Measurements from ENCODE around the gene DOK6. TPM values are rescaled to one million over a fixed set of nuclear protein-coding genes. Genes with fewer than 3 reads are reported as not detected.

DOK6 gene
- total RNA-seq, 2 donors from 2014 or later, result 0.45 to 0.46 TPM

DNA sequence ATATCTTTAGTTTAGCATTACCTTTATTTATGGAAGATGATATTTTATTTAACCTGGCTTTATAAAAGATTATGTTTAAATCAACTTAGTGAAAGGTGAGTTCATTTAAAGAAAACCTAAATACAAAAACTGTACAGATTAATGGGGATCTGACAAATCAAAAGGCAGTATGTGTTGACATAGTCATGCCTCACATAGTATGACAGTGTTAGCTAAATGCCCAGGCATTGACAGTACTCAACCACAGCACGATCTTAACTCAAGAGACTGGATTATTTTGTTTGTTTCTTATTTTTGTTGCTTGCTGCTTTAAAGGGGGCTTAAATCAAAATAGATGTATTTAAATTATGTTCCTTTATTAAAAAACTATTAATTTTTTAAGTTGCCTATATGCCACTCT lies 7.8 kb downstream of the DOK6 start:
- DNase-seq (no peak), ATAC-seq (no peak)
- intact Hi-C loops (cut with DNase I, micrococcal nuclease), result no loop called here

DNA sequence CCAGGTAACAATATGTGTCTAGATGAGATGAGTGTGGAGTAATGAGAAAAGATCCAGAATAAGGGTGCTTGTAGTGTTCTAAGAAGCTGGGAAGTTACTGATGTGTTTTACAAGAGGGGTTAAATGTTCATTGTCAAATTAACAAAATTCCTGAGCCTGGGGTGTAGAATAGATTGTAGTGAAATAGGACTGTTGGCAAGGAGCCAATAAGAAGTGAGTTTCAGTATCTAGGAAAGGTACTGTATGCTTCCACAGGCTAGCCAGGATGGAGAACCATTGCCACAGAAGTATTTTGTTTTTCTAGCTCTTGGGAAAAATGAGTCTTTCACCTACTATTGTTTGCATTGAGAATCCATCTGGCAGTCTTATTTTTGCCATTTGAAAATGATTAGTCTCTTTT lies 10.5 kb downstream of the DOK6 start:
- ATAC-seq (no peak), DNase-seq (no peak)
- intact Hi-C loops (cut with DNase I, micrococcal nuclease), result no loop called here

DNA sequence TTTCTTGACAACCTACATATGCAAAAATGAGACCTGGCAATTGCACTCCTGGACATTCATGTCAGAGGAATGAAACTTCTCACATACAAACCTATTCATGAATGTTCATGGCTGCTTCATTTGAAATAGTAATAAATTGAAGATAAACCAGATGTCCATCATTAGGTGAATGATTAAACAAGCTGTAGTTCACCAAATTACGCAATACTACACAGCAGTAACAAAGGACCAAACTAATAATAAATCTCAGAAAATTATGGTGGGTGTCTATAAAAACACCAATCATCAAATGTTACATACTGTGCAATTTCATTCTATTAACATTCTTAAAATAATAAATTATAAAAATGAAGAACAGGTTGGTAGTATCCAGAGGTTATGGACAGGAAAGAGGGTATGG lies 13.5 kb downstream of the DOK6 start:
- DNase-seq (no peak), ATAC-seq (no peak)
- intact Hi-C loops (cut with DNase I, micrococcal nuclease), result no loop called here

DNA sequence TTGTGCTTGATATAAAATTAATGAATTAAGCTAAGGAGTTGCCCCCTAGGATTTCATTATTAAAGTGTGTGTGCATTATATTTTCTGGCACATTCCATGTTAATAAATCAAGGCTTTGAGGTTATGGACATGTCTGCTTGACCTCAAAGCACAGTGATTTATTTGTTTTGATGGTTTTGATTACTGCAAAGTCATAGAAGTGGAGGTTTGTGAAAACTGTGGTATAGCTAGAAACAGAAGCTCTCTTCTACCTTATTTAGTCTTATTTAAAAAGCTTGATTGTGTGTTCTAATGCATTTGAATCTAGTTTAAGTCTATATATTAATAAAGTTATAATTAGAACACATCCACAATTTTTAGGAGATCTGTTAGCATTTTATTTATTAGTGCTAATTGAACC lies 32.2 kb downstream of the DOK6 start:
- intact Hi-C loops (cut with DNase I, micrococcal nuclease), result no loop called here
- ATAC-seq, result no peak
- no peak for DNase-seq

DNA sequence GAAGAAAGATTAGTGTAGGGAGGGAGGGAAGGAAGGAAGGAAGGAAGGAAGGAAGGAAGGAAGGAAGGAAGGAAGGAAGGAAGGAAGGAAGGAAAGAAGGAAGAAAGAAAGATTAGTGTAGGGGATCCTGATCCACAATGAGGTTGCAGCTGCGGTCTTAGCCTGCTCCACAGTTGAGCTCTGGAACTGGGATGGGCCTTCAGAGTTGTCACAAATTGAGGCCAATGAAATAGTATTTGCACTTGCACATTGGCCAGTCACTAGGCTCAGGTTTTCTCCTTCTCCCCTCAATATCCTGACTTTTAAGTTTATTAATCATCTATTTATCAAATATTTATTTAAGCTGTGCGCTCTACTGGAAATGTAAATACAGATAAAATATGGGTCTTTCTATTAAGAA lies 34.3 kb downstream of the DOK6 start:
- intact Hi-C loops (cut with DNase I, micrococcal nuclease), result no loop called here
- no peak for DNase-seq
- ATAC-seq, result no peak

DNA sequence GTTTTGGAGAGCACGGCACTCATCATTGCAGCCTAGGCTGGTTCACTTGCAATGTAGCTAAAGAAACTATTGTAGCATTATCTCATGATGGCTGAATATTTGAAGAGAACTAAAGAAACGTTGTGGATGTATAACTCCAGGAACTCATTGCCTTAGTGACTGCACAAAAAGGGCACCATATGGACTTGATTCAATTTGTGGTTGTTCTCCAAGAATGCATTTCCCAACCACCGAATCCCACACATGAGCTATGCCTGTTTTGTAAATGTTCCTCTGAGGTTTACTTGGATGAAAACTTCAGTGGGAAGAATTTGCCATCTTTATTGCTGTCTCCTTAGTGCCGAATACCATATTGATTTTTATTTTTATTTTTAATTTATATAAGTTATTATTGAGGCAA lies 43.5 kb downstream of the DOK6 start:
- intact Hi-C loops (cut with DNase I, micrococcal nuclease), result no loop called here
- ATAC-seq (no peak), DNase-seq (no peak)

DNA sequence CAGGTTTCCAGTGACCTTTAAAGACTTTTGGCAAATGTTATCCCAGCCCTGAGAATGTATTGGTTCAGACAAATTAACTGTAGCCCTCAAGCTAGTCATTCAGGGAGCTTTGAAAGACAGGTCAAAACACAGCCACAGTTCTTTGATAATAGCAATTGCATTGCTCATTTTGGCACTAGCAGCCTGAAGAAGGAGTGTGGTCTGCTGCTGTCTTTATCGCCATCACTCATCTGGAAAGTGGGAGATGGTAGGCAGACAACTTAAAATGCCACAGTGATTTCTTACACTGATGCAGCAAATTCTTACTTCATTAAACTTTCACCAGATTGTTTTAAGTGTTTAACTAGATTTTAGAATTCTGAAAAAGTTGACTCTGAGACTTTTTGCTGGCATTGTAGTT lies 47.2 kb downstream of the DOK6 start:
- intact Hi-C loops (cut with DNase I, micrococcal nuclease), result no loop called here
- ATAC-seq (no peak), DNase-seq (no peak)

DNA sequence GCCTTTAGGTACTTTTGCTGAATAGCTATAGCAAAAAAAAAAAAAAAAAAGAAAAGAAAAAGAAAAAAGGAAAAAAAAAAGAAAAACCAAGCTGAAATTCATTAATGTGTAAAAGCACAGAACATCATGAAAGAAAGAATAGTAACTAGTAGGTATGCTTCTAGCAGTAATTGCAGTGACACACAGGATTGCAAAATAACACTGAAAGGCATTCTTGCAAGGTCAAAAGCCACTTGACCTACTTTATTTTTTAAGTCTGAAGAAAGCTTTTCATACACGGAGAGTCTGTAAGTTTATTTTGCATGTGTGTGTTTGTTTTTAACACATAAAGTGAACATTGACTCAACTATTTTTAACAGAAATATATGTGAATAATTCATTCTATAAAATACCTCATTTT lies 54.4 kb downstream of the DOK6 start:
- intact Hi-C loops (cut with DNase I, micrococcal nuclease), result no loop called here
- ATAC-seq (no peak), DNase-seq (no peak)

DNA sequence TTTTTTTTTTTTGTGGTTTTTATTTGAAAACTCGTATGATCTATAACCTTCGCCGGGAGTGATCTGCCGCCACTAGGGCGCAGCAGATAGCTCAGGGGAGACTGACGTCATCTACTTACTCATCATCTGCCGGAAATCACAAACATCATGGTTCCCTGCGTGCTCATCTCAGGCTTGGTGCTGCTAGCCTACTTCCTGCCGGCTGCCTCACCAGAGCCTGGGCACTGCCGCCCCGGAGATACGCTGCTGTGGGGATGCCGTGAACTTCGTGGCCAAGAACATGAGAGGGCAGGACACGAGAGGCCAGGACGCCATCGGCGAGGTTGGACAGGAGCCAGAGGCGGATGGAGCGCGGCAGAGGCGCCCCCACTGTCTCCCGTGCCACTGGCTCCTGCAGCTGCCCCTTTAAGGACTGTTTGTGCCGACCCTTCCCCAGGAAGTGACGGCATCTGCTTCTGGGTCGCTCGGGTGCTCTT lies 68.8 kb downstream of the DOK6 start:
- DNase-seq (no peak), ATAC-seq (no peak)
- intact Hi-C loops (cut with DNase I, micrococcal nuclease), result no loop called here

DNA sequence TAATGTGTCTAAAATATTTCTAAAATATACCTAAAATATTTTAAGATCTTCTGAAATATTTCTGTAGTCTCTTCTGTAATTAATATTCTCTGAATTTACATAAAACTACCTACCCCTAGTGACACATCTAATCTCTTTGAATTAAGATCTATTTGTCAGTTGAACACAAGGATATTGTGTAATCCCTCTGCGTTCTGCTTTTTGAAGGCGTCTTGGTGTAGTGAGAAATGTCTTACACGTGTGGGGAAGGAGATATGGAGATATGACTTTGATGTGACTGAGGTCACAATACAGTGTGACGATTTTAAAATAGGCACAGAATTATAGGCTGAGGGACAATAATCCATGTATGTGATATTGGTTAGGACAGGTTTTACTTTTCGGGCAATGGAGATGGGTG lies 79.8 kb downstream of the DOK6 start:
- DNase-seq, result no peak

DNA sequence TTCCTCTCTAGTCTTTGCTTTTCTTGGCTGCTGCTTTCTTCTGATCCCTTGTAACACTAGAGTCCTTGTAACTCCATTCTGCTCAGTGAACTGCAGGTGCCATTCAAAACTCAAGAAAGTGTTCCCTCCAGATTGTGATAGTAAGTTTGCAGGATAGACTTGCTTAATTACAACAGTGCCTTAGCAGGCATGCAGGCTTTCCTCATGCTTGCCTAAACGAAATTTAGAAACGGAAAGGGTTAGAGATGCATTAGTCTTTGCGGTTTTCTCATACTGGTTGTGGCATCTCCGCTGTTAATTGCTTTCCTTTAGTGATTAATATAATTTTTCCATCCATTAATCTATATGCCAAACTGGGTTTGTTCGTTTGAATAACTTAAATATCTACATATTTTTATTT lies 82.9 kb downstream of the DOK6 start:
- intact Hi-C loops (cut with DNase I, micrococcal nuclease), result loop anchor here in 1 of 2 donors (5.0 kb wide), 1 partner anchor 39 kb away; no protein-coding TSS in a partner anchor
- ATAC-seq (no peak), DNase-seq (no peak)

More for the DNA sequence above, 79.8 kb downstream of the DOK6 start:
- no peak for ATAC-seq
- intact Hi-C loops (cut with DNase I, micrococcal nuclease), result loop anchor here in 1 of 2 donors (5.0 kb wide), 1 partner anchor 42 kb away; no protein-coding TSS in a partner anchor

DNA sequence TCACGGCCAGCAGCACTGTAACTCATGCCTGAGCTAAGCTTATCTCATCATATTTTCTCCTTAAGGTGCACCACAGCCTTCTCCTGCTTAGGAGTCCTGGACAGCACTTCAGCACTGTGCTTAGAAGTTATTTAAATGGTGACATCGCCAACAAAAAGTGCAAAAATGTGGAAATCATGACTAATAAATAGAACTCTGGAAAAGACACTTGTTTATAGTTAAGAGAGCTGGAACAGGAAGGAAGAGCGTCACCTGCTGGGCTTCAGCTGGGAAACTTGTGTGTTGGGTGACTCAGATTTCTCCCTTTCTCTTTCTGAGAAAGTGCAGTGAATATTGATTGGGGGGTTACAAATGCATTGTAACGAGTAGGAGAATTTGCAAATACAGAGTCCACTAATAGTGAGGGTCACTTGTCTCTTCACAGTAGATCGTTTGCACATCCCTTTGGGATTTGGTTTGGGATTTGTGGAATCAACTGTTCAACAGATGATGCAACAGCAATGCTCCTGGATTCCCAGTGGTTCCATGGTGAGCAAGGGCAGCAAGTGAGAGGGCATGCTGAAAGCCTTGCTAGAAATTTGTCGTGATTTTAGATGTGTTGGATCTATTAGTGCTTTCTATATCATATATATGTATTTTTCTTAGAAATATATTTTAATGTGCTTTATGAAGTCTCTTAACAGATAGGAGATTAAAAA lies 84.2 kb downstream of the DOK6 start:
- intact Hi-C loops (cut with DNase I, micrococcal nuclease), result loop anchor here in 1 of 2 donors (5.0 kb wide), 1 partner anchor 37 kb away; no protein-coding TSS in a partner anchor
- DNase-seq (no peak), ATAC-seq (no peak)

DNA sequence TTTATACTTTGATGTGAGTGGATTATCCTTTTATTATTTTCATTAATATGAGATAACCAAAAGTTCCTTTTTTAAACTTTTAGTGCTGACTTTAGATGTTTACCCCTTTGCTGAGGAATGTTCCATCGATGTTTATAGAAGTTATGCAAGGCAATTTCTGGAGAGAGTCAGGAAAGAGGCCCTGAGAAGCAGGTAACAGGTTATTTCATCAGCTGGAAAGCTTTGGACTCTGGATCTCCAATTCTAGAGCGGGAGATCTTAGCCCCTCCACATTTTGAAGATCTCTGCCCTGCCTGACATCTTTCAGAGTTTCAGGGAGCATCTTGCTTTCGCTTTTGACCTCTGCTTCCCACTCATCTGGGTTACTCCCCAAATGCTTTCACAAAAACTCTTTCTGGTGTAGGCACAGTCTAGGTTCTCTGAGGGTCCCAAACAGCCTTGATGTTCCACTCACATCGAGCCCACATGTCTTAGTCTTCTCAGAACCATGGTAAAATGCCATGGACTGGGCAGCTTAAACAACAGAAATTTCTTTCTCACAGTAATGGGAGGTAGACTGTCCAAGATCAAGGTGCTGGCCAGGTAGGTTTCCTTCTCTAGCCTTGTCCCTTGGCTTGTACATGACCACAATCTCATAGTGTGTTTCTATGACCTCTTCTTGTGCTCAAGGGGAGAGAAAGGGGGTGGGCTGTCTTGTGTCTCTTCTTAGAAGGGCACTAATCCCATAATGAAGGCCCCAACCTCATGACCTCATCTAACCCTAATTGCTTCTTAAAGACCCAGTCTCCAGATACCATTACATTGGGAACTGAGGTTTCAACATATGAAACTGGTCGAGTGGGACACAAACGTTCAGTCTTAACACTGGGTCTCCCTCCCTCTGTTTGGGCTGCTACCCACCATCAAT lies 87.1 kb downstream of the DOK6 start:
- intact Hi-C loops (cut with DNase I, micrococcal nuclease), result no loop called here
- no peak for ATAC-seq
- DNase-seq, result no peak

DNA sequence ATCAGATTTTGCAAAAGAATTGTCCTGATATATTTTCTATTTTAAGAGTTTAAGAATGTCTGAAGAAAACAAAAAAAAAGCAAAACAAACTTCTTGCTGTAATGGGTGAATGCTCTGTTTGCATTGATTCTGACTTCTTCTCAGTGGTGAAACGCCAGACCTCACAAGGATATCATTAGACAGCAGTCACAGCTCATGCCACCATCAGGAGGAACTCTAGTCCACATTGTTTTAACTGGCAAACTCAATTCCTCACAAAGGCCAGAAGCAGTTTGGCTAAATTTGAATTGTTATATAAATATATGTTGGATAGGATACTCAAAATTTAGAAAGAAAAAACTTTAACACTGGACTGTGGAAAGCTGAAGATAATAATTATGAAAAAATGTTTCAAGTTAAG lies 89.4 kb downstream of the DOK6 start:
- DNase-seq (no peak), ATAC-seq (no peak)
- intact Hi-C loops (cut with DNase I, micrococcal nuclease), result no loop called here

DNA sequence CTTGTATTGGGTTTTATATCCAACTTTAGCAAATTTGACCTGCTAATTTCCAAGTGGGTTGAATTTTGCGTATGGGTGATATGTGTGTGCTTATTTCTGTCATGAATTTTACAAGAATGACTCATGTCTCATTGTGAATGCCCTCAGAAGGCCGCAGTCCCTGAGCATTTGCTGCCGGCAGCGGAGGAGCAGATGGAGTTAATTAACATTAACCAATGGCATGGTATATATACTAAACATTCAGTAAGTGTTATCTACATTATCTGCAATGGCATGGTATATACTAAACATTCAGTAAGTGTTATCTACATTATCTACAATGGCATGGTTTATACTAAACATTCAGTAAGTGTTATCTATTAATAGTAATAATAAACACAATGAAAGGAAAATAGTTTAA lies 90.1 kb downstream of the DOK6 start:
- DNase-seq (no peak), ATAC-seq (no peak)
- intact Hi-C loops (cut with DNase I, micrococcal nuclease), result no loop called here

DNA sequence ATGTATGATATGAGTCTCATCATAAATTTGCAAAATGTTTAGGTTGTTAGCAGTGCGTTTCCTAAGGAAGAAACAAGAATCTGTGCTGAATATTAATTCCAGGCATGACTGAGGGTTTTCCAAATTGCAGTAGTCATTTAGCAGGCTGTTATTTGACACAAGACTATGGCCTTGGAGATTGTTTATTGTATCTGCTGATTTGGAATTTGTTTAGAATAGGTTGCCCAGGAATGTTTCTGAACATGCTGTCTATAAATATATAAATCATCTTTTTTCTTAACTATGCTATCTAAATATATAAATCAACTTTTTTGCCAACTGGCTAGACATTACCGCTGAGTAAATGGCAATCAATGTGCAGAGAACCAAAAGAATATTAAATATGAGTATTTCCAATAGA lies 90.9 kb downstream of the DOK6 start:
- ATAC-seq, result no peak

DNA sequence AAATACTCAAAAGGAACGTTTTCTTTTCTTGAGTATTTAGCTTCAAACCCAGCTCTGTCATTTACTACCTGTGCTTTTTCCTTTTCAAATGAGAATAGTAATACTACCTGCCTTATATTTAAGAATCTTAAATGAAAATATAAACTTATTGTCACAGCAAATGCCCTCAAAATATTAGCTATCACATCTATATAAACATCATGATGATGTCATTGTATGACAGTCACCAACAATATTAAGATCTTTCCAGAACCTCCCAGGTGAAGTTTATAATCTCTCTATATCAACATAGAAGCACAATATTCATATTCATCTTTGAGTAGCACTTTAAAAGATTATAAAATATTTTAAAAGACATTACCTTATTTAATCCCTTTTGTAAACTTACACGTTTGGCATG lies 92.2 kb downstream of the DOK6 start:
- intact Hi-C loops (cut with DNase I, micrococcal nuclease), result no loop called here
- no peak for DNase-seq
- no peak for ATAC-seq

More for the DNA sequence above, 90.9 kb downstream of the DOK6 start:
- no peak for DNase-seq
- intact Hi-C loops (cut with DNase I, micrococcal nuclease), result no loop called here

DNA sequence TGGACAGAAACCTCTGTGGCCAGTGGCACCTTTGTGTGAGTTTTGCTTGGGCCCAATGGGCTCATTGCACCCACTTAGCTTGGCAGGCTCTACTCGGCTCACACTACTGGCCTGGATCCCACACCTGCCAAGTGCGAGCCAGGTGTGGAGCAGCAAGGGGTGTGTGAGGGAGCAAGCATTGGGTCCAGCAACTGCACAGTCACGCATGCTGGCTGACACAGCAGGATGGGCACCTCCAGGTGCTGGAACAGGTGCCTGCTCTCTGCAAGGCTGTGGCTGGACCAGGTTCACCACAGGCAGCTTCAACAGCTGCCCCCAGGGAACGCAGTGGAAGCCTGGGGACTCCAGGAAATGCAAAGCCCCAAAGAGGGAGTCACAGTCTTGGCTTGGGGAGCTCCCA lies 94.2 kb downstream of the DOK6 start:
- intact Hi-C loops (cut with DNase I, micrococcal nuclease), result no loop called here

DNA sequence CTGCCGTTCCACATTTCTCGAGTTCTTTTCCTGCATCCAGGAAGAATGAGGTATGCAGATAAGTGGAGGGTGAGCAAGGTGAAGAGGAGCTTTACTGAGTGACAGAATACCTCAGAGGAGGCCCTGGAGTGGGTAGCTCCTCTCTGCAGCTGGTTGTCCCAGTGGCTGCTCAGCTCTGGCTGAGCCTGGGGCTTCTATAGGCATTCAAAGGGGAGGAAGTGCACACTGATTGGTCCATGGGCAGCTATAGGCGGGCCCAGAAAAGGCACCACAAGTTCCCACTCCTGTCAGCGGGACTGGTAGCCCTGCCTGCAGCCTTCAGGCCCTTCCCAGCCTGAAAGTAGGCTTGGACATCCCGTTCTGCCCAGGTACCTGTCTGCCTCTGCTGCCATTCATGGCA lies 94.7 kb downstream of the DOK6 start:
- no peak for ATAC-seq
- DNase-seq, result no peak
- intact Hi-C loops (cut with DNase I, micrococcal nuclease), result no loop called here

More for the DNA sequence above, 94.2 kb downstream of the DOK6 start:
- DNase-seq, result no peak
- ATAC-seq, result no peak
